IMR-90 (cell line): ENCODE data around the gene RIN1. TPM values are rescaled to one million over a fixed set of nuclear protein-coding genes. Genes with fewer than 3 reads are reported as not detected.

Source experiments
- ATAC-seq: fragments of 200-7000 bp; cut with Tn5 transposase; 2 replicates; pipeline ENCODE4 v1.9.1; 2020; ENCODE audit warnings: low read depth, mild to moderate bottlenecking, moderate library complexity
- BruUV-seq: library from RNA; stranded (reverse); fragments of 400-500 nt; replicated peaks from 2 replicates; lab custom pipeline; 2021; lab: Mats Ljungman, UMichigan
- CTCF ChIA-PET: fragments of 300-600 bp; formaldehyde crosslinking; extraction: SDS; loops from one replicate; lab custom pipeline; 2021; ENCODE audit warnings: antibody characterized with exemption; lab: Yijun Ruan, JAX
- POLR2A ChIA-PET: fragments of 300-600 bp; sonication (Branson Sonifier 250); formaldehyde crosslinking; loops from one replicate; lab custom pipeline; 2022; ENCODE audit warnings: antibody characterized with exemption; ENCODE audit not compliant: unreplicated experiment; lab: Charles Lee
- DNase-seq: peaks from one replicate; pipeline ENCODE4 v3.0.0; 2013
- H2AFZ ChIP-seq: replicated peaks from 2 replicates; pipeline ENCODE3; 2013; ENCODE audit warnings: low read length, mild to moderate bottlenecking; ENCODE audit not compliant: poor library complexity
- H2AK5ac ChIP-seq: 2 replicates; pipeline ENCODE4 v1.6.1; 2013; ENCODE audit warnings: low read depth, low read length, inconsistent platforms
- H2AK9ac ChIP-seq: replicated peaks from 2 replicates; pipeline ENCODE3; 2013; ENCODE audit warnings: mild to moderate bottlenecking, low read depth, low read length, moderate library complexity; ENCODE audit not compliant: poor library complexity
- H2BK120ac ChIP-seq: 2 replicates; pipeline ENCODE4 v1.6.1; 2013; ENCODE audit warnings: low read depth, low read length, inconsistent platforms
- H2BK15ac ChIP-seq: 3 replicates; pipeline ENCODE4 v1.6.1; 2013; ENCODE audit warnings: low read depth, low read length, inconsistent platforms
- H2BK20ac ChIP-seq: 2 replicates; pipeline ENCODE4 v1.6.1; 2013; ENCODE audit warnings: low read depth, mild to moderate bottlenecking, inconsistent platforms, low read length, moderate library complexity
- H2BK5ac ChIP-seq: 2 replicates; pipeline ENCODE4 v1.6.1; 2013; ENCODE audit warnings: mild to moderate bottlenecking, low read depth, low read length, inconsistent platforms; ENCODE audit not compliant: poor library complexity, severe bottlenecking
- H3K14ac ChIP-seq: replicated peaks from 2 replicates; pipeline ENCODE4 v1.6.1; 2013; ENCODE audit warnings: low read depth, low read length, inconsistent platforms
- H3K18ac ChIP-seq: 2 replicates; pipeline ENCODE4 v1.6.1; 2013; ENCODE audit warnings: low read depth, low read length, control low read depth
- H3K23ac ChIP-seq: 2 replicates; pipeline ENCODE4 v1.6.1; 2013; ENCODE audit warnings: low read depth, low read length, inconsistent platforms
- H3K27ac ChIP-seq: 2 replicates; pipeline ENCODE4 v1.5.1; 2013; ENCODE audit warnings: mild to moderate bottlenecking, control low read depth, low read length; ENCODE audit not compliant: insufficient read depth
- H3K27me3 ChIP-seq: 2 replicates; pipeline ENCODE4 v1.6.1; 2013; ENCODE audit warnings: low read length; ENCODE audit not compliant: control insufficient read depth, insufficient read depth
- H3K36me3 ChIP-seq: 2 replicates; pipeline ENCODE4 v1.6.1; 2013; ENCODE audit warnings: low read length, mixed read lengths; ENCODE audit not compliant: control insufficient read depth, insufficient read depth
- H3K4ac ChIP-seq: 2 replicates; pipeline ENCODE4 v1.6.1; 2013; ENCODE audit warnings: low read depth, low read length, inconsistent platforms
- H3K4me1 ChIP-seq: 2 replicates; pipeline ENCODE4 v1.6.1; 2013; ENCODE audit warnings: low read length, mixed read lengths; ENCODE audit not compliant: control insufficient read depth, insufficient read depth
- H3K4me2 ChIP-seq: 2 replicates; pipeline ENCODE4 v1.6.1; 2013; ENCODE audit warnings: low read depth, mild to moderate bottlenecking, control low read depth, low read length, moderate library complexity
- H3K4me3 ChIP-seq: 2 replicates; pipeline ENCODE4 v1.5.1; 2013; ENCODE audit warnings: low read depth, mild to moderate bottlenecking, control low read depth, low read length, moderate library complexity; ENCODE audit not compliant: insufficient read depth
- H3K56ac ChIP-seq: 2 replicates; pipeline ENCODE4 v1.6.1; 2013; ENCODE audit warnings: low read length, inconsistent platforms; ENCODE audit not compliant: insufficient read depth; ENCODE audit errors: extremely low read depth
- H3K79me1 ChIP-seq, 2 experiments: 2 replicates each; pipeline ENCODE4 v1.6.1; 2013; ENCODE audit warnings: low read length in 2 of 2, inconsistent platforms in 1 of 2, low read depth in 1 of 2
- H3K9ac ChIP-seq: 2 replicates; pipeline ENCODE4 v1.6.1; 2013; ENCODE audit warnings: low read depth, low read length, control low read depth
- H3K9me1 ChIP-seq: 2 replicates; pipeline ENCODE4 v1.6.1; 2013; ENCODE audit warnings: low read length, inconsistent platforms; ENCODE audit not compliant: insufficient read depth
- H3K9me3 ChIP-seq: 2 replicates; pipeline ENCODE4 v1.6.1; 2013; ENCODE audit warnings: low read length; ENCODE audit not compliant: control insufficient read depth, insufficient read depth
- H4K20me1 ChIP-seq: 2 replicates; pipeline ENCODE4 v1.6.1; 2013; ENCODE audit warnings: low read length, inconsistent platforms; ENCODE audit not compliant: insufficient read depth
- H4K5ac ChIP-seq: 2 replicates; pipeline ENCODE4 v1.6.1; 2013; ENCODE audit warnings: mild to moderate bottlenecking, low read depth, low read length, control low read depth
- H4K8ac ChIP-seq, 2 experiments: 2 replicates each; pipeline ENCODE4 v1.6.1; 2013; ENCODE audit warnings: low read depth in 2 of 2, low read length in 2 of 2, control low read depth in 1 of 2, inconsistent platforms in 1 of 2
- H4K91ac ChIP-seq: 2 replicates; pipeline ENCODE4 v1.6.1; 2013; ENCODE audit warnings: low read depth, low read length, inconsistent platforms; ENCODE audit not compliant: insufficient read depth
- CEBPB ChIP-seq: IDR thresholded peaks from 2 replicates; pipeline ENCODE4 v1.6.1; 2012; ENCODE audit warnings: low read depth, low read length, improper control_type of control experiment
- MAFK ChIP-seq: IDR thresholded peaks from 2 replicates; pipeline ENCODE4 v1.6.1; 2012; ENCODE audit warnings: low read depth, low read length, improper control_type of control experiment
- WGBS, 2 experiments: methylation state at CpG; one replicate each; pipeline versions ENCODE4 v1.1.5 to v1.1.7; 2013; ENCODE audit warnings: missing lambda C conversion rate in 2 of 2; ENCODE audit not compliant: insufficient read length in 1 of 2; ENCODE audit errors: extremely low coverage in 2 of 2; 5-methylcytosine and 5-hydroxymethylcytosine counted together
- dilution Hi-C: fragments of 300-500 bp; cut with HindIII; formaldehyde crosslinking; loops from one replicate; pipeline ENCODE4 v1.14.3; 2018; ENCODE audit warnings: low sequenced_read_pairs; ENCODE audit not compliant: unreplicated experiment
- in situ Hi-C: fragments of 300-500 bp; cut with MboI; formaldehyde crosslinking; loops from 3 replicates; pipeline ENCODE4 v1.14.3; 2019; ENCODE audit warnings: low sequenced_read_pairs, inconsistent platforms, mixed read lengths
- intact Hi-C: fragments of 100-400 bp; cut with micrococcal nuclease; formaldehyde crosslinking; loops from 2 replicates; pipeline ENCODE4 v1.10.0; 2022
- polyA plus RNA-seq, 3 experiments: library from polyadenylated mRNA; depleted of rRNA; stranded (reverse); fragments of >200 nt; gene quantifications; 2 replicates each; pipeline ENCODE4 v1.2.3, GENCODE V29; 2012; ENCODE audit warnings: low replicate concordance in 1 of 3
- total RNA-seq: library from RNA; depleted of rRNA; stranded (reverse); fragments of >200 nt; gene quantifications from 2 replicates; pipeline ENCODE4 v1.2.3, GENCODE V29; 2012
- TF ChIP-seq, protein P1 (sequence below): conservative IDR thresholded peaks from 2 replicates; pipeline ENCODE4 v1.5.1; 2012; ENCODE audit warnings: mild to moderate bottlenecking, low read depth, low read length, improper control_type of control experiment

RIN1 gene
- total and polyA plus RNA-seq, 2 of the 4 experiments (the other 2 are of a cell fraction): 9.9 to 20.8 TPM

DNA sequence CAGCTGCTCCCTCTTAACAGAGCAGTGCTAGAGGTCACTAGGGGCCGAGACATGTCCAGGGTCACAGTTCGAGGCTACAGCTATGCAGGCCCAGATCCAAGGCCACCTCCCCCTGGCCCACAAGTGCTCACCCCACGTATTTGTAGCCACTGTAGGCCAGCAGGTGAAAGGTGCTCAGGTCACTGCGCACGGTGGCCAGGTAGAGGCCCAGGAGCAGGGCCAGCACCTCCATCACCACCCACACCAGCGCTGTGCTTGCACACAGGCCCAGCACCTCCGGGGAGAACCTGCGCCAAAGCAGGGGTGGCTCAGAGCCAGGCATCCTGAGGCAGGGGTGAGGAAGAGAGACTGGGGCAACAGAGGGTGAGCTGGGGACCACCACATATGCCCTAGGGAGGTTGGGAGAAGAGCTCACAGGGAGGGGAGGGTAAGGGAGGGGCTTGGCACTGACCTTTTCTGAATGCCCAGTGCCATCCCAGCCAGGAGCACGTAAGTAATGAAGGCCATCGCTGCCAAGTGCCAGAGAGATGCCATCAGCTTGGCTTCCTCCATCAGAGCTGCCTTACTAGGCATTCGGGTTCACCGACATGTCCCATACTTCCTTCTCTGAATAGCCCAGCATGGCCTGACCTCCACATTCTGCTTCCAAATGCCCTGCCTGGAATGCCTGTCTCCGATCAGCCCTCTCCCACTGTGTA is 50.8 kb downstream of the RIN1 start:
- peaks cover 15 to 46% of the 10 kb centered on the region in 2 experiments; a peak in 3 of 4 replicates for H3K79me1 ChIP-seq
- no peak overlapping the region for H2BK5ac ChIP-seq
- H2AFZ ChIP-seq: no peak overlapping the region
- peaks cover 16% of the 10 kb centered on the region; the same call in 1 of the 2 replicates for H3K36me3 ChIP-seq
- ATAC-seq (no peak), DNase-seq (no peak)
- no peak overlapping the region for H3K4ac ChIP-seq
- H2AK9ac ChIP-seq: no peak overlapping the region
- H4K5ac ChIP-seq: no peak overlapping the region
- dilution Hi-C loops (no loop called here), in situ Hi-C loops (no loop called here), intact Hi-C loops (no loop called here)
- H2BK15ac ChIP-seq: no peak overlapping the region
- peaks cover 13% of the 10 kb centered on the region for H3K4me1 ChIP-seq
- no peak overlapping the region for H3K4me3 ChIP-seq
- H2BK120ac ChIP-seq: no peak overlapping the region
- POLR2A ChIA-PET: no interaction called here
- H3K9me1 ChIP-seq: peaks cover 23% of the 10 kb centered on the region
- CTCF ChIA-PET: no interaction called here
- H3K56ac ChIP-seq: no peak overlapping the region
- no peak overlapping the region for H2BK20ac ChIP-seq
- no peak overlapping the region for H4K8ac ChIP-seq
- 93% methylated on average over 4 of the region's 13 CpGs; no CpG with 5 or more reads in 1 of the 2 experiments for WGBS, 2 experiments
- H3K27me3 ChIP-seq: no peaks in the 10 kb centered on the region
- H3K4me2 ChIP-seq: no peak overlapping the region
- H3K9ac ChIP-seq: no peak overlapping the region
- H3K9me3 ChIP-seq: no peaks in the 10 kb centered on the region
- peaks cover 39% of the 10 kb centered on the region for H4K20me1 ChIP-seq
- H2AK5ac ChIP-seq: no peak overlapping the region
- no peak overlapping the region for H4K91ac ChIP-seq
- no peak overlapping the region for H3K27ac ChIP-seq
- no TSS peak for BruUV-seq
- TF ChIP-seq MAFK (no peak), CEBPB (no peak)
- TF ChIP-seq, protein P1, sequence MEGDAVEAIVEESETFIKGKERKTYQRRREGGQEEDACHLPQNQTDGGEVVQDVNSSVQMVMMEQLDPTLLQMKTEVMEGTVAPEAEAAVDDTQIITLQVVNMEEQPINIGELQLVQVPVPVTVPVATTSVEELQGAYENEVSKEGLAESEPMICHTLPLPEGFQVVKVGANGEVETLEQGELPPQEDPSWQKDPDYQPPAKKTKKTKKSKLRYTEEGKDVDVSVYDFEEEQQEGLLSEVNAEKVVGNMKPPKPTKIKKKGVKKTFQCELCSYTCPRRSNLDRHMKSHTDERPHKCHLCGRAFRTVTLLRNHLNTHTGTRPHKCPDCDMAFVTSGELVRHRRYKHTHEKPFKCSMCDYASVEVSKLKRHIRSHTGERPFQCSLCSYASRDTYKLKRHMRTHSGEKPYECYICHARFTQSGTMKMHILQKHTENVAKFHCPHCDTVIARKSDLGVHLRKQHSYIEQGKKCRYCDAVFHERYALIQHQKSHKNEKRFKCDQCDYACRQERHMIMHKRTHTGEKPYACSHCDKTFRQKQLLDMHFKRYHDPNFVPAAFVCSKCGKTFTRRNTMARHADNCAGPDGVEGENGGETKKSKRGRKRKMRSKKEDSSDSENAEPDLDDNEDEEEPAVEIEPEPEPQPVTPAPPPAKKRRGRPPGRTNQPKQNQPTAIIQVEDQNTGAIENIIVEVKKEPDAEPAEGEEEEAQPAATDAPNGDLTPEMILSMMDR: no peak
- no peak overlapping the region for H3K18ac ChIP-seq
- no peak overlapping the region for H3K14ac ChIP-seq
- no peak overlapping the region for H3K23ac ChIP-seq
